Measurements from ENCODE around the gene CDH2. TPM values are rescaled to one million over a fixed set of nuclear protein-coding genes. Genes with fewer than 3 reads are reported as not detected.

The CDH2 gene
- total and polyA plus RNA-seq, 2 donors (not counting 1 experiment from before 2014, with no cell fraction given), result 2.0 to 15.3 TPM

DNA sequence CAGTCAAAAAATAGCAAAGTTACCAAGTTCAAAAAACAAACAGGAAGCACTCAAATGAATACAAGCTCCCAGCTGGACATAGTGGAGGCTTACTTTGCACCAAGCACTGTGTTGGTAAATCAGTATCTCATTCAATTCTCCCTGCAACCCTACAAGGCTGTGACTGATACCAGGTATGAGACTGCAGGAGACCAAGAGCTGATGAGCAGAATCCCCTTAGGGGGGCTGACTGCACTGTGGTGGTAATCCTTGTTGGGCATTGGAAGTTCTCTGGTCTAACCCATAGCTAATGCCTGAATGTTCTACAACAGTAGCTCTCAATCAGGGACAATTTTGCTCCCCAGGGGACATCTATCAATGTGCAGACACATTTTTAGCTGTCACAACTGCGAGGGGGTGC, 26.0 kb downstream of the CDH2 start:
- Histone ChIP-seq H3K4me3 (replicated peaks in 1 of 4; ENCODE audit: control extremely low read depth in 1 of 4, insufficient read depth in 1 of 4, low read depth in 3 of 4, low read length in 4 of 4) (no peak overlapping the region), H3K79me2 (ENCODE audit: control insufficient read depth, insufficient read depth, low read length) (no peaks in the 10 kb centered on the region), H3K27ac (ENCODE audit: insufficient read depth, low read length) (no peak overlapping the region), H3K9me3 (ENCODE audit: control insufficient read depth, insufficient read depth, low read depth, low read length) (no peaks in the 10 kb centered on the region), H3K4me2 (ENCODE audit: extremely low read depth, insufficient read depth, low read length) (no peak overlapping the region), H4K20me1 (ENCODE audit: control insufficient read depth, extremely low read depth, insufficient read depth, low read length) (no peaks in the 10 kb centered on the region), H3K9ac (ENCODE audit: insufficient read depth, low read length) (no peak overlapping the region), H3K27me3 (ENCODE audit: control insufficient read depth, insufficient read depth, low read length) (no peaks in the 10 kb centered on the region), H2AFZ (ENCODE audit: low read length) (no peak overlapping the region), H3K36me3 (ENCODE audit: control insufficient read depth, insufficient read depth, low read length) (no peaks in the 10 kb centered on the region), H3K4me1 (ENCODE audit: control insufficient read depth, extremely low read depth, insufficient read depth, low read length) (no peaks in the 10 kb centered on the region)
- DNase-seq (ENCODE audit: low read depth in 2 of 2), result no peak
- no peak for TF ChIP-seq EZH2 (IDR thresholded peaks at IDR 0.05; ENCODE audit: low read length, missing control alignments)
- TF ChIP-seq, protein P1, sequence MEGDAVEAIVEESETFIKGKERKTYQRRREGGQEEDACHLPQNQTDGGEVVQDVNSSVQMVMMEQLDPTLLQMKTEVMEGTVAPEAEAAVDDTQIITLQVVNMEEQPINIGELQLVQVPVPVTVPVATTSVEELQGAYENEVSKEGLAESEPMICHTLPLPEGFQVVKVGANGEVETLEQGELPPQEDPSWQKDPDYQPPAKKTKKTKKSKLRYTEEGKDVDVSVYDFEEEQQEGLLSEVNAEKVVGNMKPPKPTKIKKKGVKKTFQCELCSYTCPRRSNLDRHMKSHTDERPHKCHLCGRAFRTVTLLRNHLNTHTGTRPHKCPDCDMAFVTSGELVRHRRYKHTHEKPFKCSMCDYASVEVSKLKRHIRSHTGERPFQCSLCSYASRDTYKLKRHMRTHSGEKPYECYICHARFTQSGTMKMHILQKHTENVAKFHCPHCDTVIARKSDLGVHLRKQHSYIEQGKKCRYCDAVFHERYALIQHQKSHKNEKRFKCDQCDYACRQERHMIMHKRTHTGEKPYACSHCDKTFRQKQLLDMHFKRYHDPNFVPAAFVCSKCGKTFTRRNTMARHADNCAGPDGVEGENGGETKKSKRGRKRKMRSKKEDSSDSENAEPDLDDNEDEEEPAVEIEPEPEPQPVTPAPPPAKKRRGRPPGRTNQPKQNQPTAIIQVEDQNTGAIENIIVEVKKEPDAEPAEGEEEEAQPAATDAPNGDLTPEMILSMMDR (conservative IDR thresholded peaks at IDR 0.05 in 1 of 2, IDR thresholded peaks at IDR 0.05 in 1 of 2; ENCODE audit: low read depth in 1 of 2, low read length in 2 of 2), result no peak

DNA sequence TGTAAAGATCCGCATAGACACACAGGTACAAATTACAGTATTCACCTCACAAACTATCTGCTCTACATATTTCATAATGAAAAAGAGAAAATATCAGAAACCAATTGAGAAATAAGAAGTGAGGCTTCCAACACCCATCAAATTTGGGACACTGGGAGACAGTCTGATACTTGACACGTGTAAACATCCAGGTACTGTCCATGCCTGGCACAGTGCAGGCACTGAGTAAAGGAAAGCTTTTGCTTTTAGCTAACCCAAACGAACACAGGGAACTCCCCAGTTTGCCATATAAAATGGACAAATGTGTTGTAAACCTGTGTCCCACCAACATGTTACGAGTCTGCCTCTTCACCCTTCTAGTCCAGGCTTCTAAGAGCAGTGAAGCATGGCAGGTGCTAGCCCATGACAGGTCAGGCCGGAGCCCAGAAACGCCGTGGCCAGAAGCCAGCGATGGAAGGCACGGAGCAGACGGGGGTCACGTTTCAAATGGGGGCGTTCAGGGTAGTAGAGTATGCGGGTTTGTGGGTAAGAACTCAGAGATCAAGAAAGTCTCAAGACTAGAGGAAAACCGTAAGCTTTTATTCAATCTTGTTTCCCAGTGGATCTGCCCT, 27.0 kb downstream of the CDH2 start:
- no peak overlapping the region for H3K27ac ChIP-seq (ENCODE audit: insufficient read depth, low read length)
- no peaks in the 10 kb centered on the region for H3K27me3 ChIP-seq (ENCODE audit: control insufficient read depth, insufficient read depth, low read length)
- no peak overlapping the region for H3K9ac ChIP-seq (ENCODE audit: insufficient read depth, low read length)
- H4K20me1 ChIP-seq (ENCODE audit: control insufficient read depth, extremely low read depth, insufficient read depth, low read length), result no peaks in the 10 kb centered on the region
- no peaks in the 10 kb centered on the region for H3K9me3 ChIP-seq (ENCODE audit: control insufficient read depth, insufficient read depth, low read depth, low read length)
- no peak for TF ChIP-seq EZH2 (IDR thresholded peaks at IDR 0.05; ENCODE audit: low read length, missing control alignments)
- TF ChIP-seq, protein P1 (conservative IDR thresholded peaks at IDR 0.05 in 1 of 2, IDR thresholded peaks at IDR 0.05 in 1 of 2; ENCODE audit: low read depth in 1 of 2, low read length in 2 of 2), result no peak
- H2AFZ ChIP-seq (ENCODE audit: low read length), result no peak overlapping the region
- no peaks in the 10 kb centered on the region for H3K79me2 ChIP-seq (ENCODE audit: control insufficient read depth, insufficient read depth, low read length)
- DNase-seq (ENCODE audit: low read depth in 2 of 2), result no peak
- no peaks in the 10 kb centered on the region for H3K4me1 ChIP-seq (ENCODE audit: control insufficient read depth, extremely low read depth, insufficient read depth, low read length)
- H3K4me2 ChIP-seq (ENCODE audit: extremely low read depth, insufficient read depth, low read length), result no peak overlapping the region
- H3K36me3 ChIP-seq (ENCODE audit: control insufficient read depth, insufficient read depth, low read length), result no peaks in the 10 kb centered on the region
- H3K4me3 ChIP-seq (replicated peaks in 1 of 4; ENCODE audit: control extremely low read depth in 1 of 4, insufficient read depth in 1 of 4, low read depth in 3 of 4, low read length in 4 of 4), result no peak overlapping the region

DNA sequence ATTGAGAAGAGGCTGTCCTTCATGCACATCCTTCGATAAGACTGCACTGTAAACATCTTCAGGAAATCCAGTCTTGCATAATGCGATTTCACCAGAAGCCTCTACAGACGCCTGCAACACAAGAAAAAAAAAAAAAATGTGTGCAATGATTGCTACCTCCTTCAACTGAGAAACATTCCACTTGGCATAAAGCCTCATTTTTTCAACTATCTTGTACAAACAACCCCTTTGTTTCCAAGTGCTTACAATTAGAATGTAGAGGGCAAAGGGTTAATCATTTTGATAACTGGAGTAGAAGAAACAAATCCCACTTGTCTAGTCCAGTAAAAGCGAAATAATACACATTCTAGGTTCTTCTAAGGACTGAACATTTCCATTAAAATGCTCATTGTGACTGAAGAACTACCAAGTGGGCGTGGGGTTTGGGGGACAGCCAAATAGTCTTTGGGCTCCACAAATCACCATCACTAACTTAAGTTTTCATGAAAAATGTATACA, 29.2 kb downstream of the CDH2 start:
- H3K36me3 ChIP-seq (ENCODE audit: control insufficient read depth, insufficient read depth, low read length), result no peaks in the 10 kb centered on the region
- H3K4me2 ChIP-seq (ENCODE audit: extremely low read depth, insufficient read depth, low read length), result no peak overlapping the region
- TF ChIP-seq, protein P1 (conservative IDR thresholded peaks at IDR 0.05 in 1 of 2, IDR thresholded peaks at IDR 0.05 in 1 of 2; ENCODE audit: low read depth in 1 of 2, low read length in 2 of 2), result no peak
- no peak for TF ChIP-seq EZH2 (IDR thresholded peaks at IDR 0.05; ENCODE audit: low read length, missing control alignments)
- H3K27me3 ChIP-seq (ENCODE audit: control insufficient read depth, insufficient read depth, low read length), result no peaks in the 10 kb centered on the region
- H3K9ac ChIP-seq (ENCODE audit: insufficient read depth, low read length), result no peak overlapping the region
- H3K4me1 ChIP-seq (ENCODE audit: control insufficient read depth, extremely low read depth, insufficient read depth, low read length), result no peaks in the 10 kb centered on the region
- H3K27ac ChIP-seq (ENCODE audit: insufficient read depth, low read length), result no peak overlapping the region
- H2AFZ ChIP-seq (ENCODE audit: low read length), result no peak overlapping the region
- H3K9me3 ChIP-seq (ENCODE audit: control insufficient read depth, insufficient read depth, low read depth, low read length), result no peaks in the 10 kb centered on the region
- no peak overlapping the region for H3K4me3 ChIP-seq (replicated peaks in 1 of 4; ENCODE audit: control extremely low read depth in 1 of 4, insufficient read depth in 1 of 4, low read depth in 3 of 4, low read length in 4 of 4)
- H4K20me1 ChIP-seq (ENCODE audit: control insufficient read depth, extremely low read depth, insufficient read depth, low read length), result no peaks in the 10 kb centered on the region
- peak; percentile 69 to 77 for DNase-seq (ENCODE audit: low read depth in 2 of 2)
- H3K79me2 ChIP-seq (ENCODE audit: control insufficient read depth, insufficient read depth, low read length), result no peaks in the 10 kb centered on the region
